CD4-positive, alpha-beta T cell treated with Interferon alpha-2 for 1 hour (primary cell): ENCODE results near the gene TMPRSS9.
"Not testable (repeated sequence)": the region's sequence is repeated elsewhere in the genome, so short reads cannot be mapped to it uniquely, and the experiment has no call there.

Experiments
- DNase-seq, 2 donors: peaks; one replicate each; pipeline ENCODE4 v3.0.0-alpha.2; 2020 to 2022

The TMPRSS9 gene

DNA sequence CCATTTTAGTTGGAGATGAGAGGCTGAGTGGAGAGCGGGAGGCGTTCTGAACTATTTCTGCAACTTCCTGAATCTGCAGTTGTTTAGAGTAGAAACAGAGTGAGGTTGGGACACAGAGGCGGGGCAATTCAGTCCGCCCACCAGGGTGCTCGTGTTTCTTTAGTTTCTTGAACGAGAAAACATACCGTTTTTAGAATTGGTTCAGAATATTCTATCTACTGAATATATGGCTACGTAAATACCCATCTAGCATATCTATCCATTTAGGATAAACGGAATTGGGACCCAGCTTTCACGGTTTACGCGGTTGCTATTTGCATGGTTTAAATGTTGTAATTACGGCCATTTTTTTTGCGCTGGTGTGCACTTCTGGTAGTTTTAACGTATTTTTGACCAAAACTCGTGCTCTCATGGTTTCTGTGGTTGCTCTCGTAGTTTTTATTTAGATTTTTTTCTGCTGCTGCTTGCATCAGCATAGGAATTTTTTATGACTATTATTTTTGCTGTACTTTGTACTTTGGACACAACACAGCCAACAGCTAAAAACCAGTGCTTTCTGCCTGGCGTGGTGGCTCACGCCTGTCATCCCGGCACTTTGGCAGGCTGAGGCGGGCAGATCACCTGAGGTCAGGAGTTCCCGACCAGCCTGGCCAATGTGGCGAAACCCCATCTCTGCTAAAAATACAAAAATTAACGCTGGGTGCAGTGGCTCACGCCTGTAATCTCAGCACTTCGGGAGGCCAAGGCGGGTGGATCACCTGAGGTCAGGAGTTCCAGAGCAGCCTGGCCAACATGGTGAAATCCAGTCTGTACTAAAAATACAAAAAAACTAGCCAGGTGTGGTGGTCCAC, 34.6 kb downstream of the TMPRSS9 start:
- peak; percentile 22 to 25 for DNase-seq

DNA sequence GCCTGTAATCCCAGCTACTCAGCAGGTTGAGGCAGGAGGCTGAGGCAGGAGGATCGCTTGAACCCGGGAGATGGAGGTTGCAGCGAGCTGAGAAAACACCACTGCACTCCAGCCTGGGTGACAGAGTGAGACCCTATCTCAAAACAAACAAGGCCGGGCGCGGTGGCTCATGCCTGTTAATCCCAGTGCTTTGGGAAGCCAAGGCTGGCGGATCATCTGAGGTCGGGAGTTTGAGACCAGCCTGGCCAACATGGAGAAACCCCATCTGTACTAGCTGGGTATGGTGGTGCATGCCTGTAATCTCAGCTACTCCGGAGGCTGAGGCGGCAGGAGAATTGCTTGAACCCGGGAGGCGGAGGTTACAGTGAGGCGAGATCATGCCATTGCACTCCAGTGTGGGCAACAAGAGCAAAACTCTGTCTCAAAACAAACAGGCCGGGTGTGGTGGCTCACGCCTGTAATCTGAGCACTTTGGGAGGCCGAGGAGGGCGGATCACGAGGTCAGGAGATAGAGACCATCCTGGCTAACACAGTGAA, 35.3 kb downstream of the TMPRSS9 start:
- DNase-seq: not testable (repeated sequence)

DNA sequence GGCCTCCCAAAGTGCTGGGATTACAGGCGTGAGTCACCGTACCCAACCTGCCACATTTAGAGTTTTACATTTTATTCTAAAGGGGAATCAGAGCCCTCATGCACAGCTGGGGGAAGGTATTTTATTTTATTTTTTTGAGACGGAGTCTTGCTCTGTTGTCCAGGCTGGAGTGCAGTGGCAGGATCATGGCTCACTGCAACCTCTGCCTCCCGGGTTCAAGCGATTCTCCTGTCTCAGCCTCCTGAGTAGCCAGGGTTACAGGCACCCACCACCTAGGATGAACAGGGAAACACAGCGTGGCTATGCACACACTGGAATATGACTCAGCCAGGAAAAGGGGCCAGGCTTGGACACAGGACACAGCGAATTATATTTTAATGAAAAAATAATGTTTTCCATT, 37.1 kb downstream of the TMPRSS9 start:
- not testable (repeated sequence) for DNase-seq

DNA sequence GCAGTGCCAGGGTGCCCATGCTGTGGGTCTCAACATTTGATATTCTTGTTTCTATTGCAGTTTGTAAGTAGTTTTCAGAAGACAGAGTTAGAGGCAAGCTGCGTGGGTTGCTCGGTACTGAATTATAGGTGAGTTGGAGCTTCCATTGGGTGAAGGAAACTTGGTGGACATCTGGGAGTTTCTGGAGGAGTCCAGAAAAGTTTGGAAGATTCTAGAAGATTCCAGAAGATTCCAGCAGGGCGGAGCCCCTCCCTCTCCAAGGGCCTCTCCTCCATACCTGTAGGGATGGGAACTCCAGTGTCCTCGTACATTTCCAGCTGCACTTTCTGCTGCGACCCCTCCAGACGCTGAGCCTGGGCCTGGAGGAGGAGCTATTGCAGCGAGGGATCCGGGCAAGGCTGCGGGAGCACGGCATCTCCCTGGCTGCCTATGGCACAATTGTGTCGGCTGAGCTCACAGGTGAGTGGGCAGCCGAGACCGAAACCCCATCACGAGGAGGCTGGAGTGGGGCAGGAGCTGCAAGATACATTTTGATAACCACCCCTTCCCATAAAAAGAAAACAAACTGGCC, 38.8 kb downstream of the TMPRSS9 start:
- no peak for DNase-seq

DNA sequence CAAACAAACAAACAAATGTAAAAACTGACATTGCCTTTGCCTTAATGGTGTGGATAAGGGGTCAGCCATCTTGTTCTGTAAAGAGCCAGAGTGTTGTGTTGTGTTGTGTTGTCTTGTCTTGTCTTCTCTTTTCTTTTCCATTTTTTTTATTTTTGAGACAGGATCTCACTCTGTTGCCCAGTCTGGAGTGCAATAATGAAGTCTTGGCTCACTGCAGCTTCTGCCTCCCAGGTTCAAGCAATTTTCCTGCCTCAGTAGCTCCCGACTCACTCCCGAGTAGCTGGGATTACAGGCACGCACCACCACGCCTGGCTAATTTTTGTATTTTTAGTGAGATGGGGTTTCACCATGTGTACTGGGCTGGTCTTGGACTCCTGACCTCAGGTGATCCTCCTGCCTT, 39.5 kb downstream of the TMPRSS9 start:
- no peak for DNase-seq

- no peak for DNase-seq
These were observed 48.2 kb downstream of the TMPRSS9 start for GRCh38 chr19:2408247-2408646.

DNA sequence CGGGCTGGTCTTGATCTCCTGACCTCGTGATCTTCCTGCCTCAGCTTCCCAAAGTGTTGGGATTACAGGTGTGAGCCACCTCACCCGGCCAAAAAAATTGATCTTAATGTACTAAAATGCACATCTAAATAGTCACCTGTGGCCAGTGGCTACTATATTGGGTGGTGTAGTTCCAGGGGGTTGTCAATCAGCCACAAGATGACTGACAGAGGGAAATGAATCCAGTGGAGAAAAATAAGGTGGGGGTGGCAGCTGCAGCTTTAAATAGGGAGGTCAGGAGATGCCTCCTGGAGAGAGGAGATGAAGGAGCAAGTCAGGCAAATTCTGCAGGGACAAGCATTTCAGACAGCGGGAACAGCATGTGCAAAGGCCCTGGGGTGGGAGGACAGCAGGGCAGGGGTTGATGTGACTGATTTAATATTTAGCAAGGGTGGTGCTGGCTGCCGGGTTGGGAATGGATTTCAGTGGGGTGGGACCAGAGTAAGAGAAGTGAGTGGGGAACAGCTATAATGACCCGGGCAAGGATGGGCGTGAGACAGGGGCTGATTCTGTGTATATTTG, 49.4 kb downstream of the TMPRSS9 start:
- DNase-seq: no peak

DNA sequence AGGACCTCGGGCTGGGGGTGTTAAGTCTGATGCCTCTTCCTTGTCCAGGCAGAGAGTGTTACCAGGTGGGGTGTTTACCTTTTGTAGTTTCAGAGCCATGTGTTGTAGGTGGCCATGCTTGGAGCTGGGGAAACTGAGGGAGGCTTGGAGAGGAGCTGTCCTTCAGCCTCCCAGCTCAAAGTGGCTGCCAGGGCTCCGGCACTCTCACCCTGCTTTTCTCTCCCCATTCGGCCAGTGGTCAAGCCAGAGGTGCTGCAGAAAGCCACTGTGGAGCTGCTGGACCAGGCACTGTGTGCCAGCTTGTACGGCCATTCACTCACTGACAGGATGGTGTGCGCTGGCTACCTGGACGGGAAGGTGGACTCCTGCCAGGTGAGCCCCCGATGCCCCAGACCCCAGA, 50.0 kb downstream of the TMPRSS9 start:
- no peak for DNase-seq

GRCh38 chr19:2411709-2412108, 51.6 kb downstream of the TMPRSS9 start:
- no peak for DNase-seq

GRCh38 chr19:2412449-2412848, 52.4 kb downstream of the TMPRSS9 start:
- no peak for DNase-seq

GRCh38 chr19:2413159-2413558, 53.1 kb downstream of the TMPRSS9 start:
- DNase-seq: no peak

- DNase-seq: no peak
These were observed 53.6 kb downstream of the TMPRSS9 start for GRCh38 chr19:2413629-2414028.

GRCh38 chr19:2415281-2415972, 55.4 kb downstream of the TMPRSS9 start:
- no peak for DNase-seq

- no peak for DNase-seq
These were observed 55.9 kb downstream of the TMPRSS9 start for GRCh38 chr19:2415973-2416319.

- no peak for DNase-seq
These were observed 56.4 kb downstream of the TMPRSS9 start for GRCh38 chr19:2416321-2417097.

DNA sequence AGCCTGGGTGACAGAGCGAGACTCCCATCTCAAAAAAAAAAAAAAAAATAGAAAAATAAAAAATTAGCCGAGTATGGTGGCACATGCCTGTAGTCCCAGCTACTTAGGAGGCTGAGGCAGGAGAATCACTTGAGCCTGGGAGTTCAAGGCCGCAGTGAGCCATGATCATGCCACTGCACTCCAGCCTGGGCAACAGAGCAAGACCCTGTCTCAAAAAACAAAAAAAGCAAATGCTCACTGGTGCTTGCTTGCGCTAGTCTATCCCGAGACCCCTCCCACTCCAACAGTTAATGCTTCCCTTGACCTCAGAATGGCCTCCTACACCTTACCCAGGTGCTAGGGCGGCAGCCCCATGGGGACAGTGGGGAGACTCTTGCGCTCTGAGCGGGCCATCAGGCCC, 57.4 kb downstream of the TMPRSS9 start:
- not testable (repeated sequence) for DNase-seq

GRCh38 chr19:2417881-2418406, 57.9 kb downstream of the TMPRSS9 start:
- no peak for DNase-seq

GRCh38 chr19:2419754-2420153, 59.7 kb downstream of the TMPRSS9 start:
- DNase-seq: no peak

- no peak for DNase-seq
These were observed 60.4 kb downstream of the TMPRSS9 start for GRCh38 chr19:2420490-2420889.

DNA sequence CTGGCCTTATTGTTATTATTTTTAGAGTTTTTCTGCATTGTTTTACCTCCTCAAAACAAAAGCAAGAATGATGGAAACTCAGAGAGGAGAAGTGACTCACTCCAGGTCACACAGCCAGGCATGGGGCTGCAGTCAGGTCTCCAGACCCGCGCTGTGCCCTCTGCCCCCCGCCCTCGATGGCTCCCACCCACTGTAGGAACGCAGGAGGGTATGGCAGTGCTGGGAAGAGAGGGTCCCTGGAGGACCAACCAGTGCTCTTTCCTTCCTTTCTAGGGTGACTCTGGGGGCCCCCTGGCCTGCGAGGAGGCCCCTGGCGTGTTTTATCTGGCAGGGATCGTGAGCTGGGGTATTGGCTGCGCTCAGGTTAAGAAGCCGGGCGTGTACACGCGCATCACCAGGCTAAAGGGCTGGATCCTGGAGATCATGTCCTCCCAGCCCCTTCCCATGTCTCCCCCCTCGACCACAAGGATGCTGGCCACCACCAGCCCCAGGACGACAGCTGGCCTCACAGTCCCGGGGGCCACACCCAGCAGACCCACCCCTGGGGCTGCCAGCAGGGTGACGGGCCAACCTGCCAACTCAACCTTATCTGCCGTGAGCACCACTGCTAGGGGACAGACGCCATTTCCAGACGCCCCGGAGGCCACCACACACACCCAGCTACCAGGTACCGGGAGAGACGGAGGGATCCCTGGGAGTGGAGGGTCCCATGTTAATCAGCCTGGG, 61.7 kb downstream of the TMPRSS9 start:
- no peak for DNase-seq

DNA sequence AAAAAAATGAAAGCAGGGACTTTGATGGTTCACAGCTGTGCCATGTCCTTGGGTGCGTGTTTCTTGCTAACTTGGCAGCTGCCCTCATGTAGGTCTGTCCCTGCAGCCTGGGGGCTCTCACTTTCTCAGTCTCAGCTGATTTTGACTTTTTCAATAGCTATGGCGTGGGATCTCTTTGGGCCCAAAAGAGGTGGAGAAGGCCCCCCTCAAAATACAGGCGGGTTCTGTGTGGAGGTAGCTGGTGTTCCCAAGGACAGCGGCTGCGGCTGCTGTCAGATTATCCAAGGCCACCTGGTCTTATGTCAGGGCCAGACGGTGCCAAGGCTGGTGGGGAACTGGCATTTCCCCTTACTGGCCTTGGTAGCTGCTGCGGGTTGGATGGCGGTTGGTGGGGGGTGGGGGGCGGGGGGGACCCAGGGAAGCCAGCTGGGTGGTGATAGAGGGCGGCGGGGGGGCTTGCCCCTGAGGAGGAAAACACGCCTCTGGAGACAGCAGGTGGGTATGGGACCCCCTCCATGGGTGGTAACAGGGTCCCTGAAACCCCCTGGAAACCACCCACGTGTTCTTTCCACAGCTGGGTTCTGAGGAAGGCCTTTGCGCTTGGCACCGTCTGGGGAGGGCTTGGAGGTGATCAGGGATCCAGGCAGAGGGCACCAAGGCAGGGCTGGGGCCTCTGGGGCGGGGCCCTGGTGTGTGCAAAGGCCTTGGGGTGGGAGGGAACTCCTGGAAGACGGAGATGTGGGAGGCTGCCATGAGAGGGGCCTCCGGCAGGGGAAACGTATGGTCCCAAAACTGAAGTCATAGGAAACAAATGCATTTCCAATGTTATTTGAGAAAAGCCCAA, 63.2 kb downstream of the TMPRSS9 start:
- peak in 1 of 2 donors; percentile 8 for DNase-seq
